ENCODE measurements around the gene DCAF10.
"Not testable (repeated sequence)": the region's sequence is repeated elsewhere in the genome, so short reads cannot be mapped to it uniquely, and the experiment has no call there.

Gene DCAF10

GRCh38 chr9:37908698-37909186 is 108.1 kb downstream of the DCAF10 start:
- DNase-seq (ENCODE audit: low read depth), result peak; percentile 80

- no peak for DNase-seq (ENCODE audit: low read depth)
Observed at GRCh38 chr9:37909326-37909725, 108.7 kb downstream of the DCAF10 start.

- not testable (repeated sequence) for DNase-seq (ENCODE audit: low read depth)
Observed at GRCh38 chr9:37909836-37910235, 109.2 kb downstream of the DCAF10 start.

GRCh38 chr9:37910271-37910670 is 109.7 kb downstream of the DCAF10 start:
- no peak for DNase-seq (ENCODE audit: low read depth)

GRCh38 chr9:37911271-37911681 is 110.7 kb downstream of the DCAF10 start:
- DNase-seq (ENCODE audit: low read depth), result peak; percentile 75

- DNase-seq (ENCODE audit: low read depth), result peak; percentile 52
Observed at GRCh38 chr9:37913480-37914153, 113.0 kb downstream of the DCAF10 start.

- no peak for DNase-seq (ENCODE audit: low read depth)
Observed at GRCh38 chr9:37914154-37914551, 113.6 kb downstream of the DCAF10 start.

- DNase-seq (ENCODE audit: low read depth), result no peak
Observed at GRCh38 chr9:37914701-37915358, 114.2 kb downstream of the DCAF10 start.

- DNase-seq (ENCODE audit: low read depth), result no peak
Observed at GRCh38 chr9:37915911-37916470, 115.4 kb downstream of the DCAF10 start.

- no peak for DNase-seq (ENCODE audit: low read depth)
Observed at GRCh38 chr9:37916471-37917312, 116.1 kb downstream of the DCAF10 start.

Measured in iris pigment epithelial cell (primary cell).